A673 (cell line): ENCODE data around the gene PRDM1.

Source experiments
- EZH2 ChIP-seq: fragments of 200-600 bp; sonication (generic); IDR thresholded peaks from 2 replicates; pipeline ENCODE4 v1.6.1; 2017; ENCODE audit warnings: borderline replicate concordance, low read depth, mild to moderate bottlenecking, mixed read lengths, antibody characterized with exemption, low read length; ENCODE audit not compliant: poor library complexity, severe bottlenecking
- TF ChIP-seq, protein P1 (sequence below): fragments of 300-800, 200-600 bp; sonication (generic); conservative IDR thresholded peaks from 2 replicates; pipeline ENCODE4 v1.5.1; 2017; ENCODE audit warnings: low read depth, mild to moderate bottlenecking, antibody characterized with exemption, low read length, moderate library complexity, mixed read lengths

GRCh38 chr6:106056060-106056745 is 29.9 kb upstream of the PRDM1 start:
- TF ChIP-seq EZH2: no peak
- TF ChIP-seq, protein P1, sequence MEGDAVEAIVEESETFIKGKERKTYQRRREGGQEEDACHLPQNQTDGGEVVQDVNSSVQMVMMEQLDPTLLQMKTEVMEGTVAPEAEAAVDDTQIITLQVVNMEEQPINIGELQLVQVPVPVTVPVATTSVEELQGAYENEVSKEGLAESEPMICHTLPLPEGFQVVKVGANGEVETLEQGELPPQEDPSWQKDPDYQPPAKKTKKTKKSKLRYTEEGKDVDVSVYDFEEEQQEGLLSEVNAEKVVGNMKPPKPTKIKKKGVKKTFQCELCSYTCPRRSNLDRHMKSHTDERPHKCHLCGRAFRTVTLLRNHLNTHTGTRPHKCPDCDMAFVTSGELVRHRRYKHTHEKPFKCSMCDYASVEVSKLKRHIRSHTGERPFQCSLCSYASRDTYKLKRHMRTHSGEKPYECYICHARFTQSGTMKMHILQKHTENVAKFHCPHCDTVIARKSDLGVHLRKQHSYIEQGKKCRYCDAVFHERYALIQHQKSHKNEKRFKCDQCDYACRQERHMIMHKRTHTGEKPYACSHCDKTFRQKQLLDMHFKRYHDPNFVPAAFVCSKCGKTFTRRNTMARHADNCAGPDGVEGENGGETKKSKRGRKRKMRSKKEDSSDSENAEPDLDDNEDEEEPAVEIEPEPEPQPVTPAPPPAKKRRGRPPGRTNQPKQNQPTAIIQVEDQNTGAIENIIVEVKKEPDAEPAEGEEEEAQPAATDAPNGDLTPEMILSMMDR: no peak
